ENCODE measurements around the gene AUTS2.

AUTS2 gene

GRCh38 chr7:70406186-70406949, 808.1 kb downstream of the AUTS2 start:
- H3K9me3 ChIP-seq: no peaks in the 10 kb centered on the region
- TF ChIP-seq, protein P1, sequence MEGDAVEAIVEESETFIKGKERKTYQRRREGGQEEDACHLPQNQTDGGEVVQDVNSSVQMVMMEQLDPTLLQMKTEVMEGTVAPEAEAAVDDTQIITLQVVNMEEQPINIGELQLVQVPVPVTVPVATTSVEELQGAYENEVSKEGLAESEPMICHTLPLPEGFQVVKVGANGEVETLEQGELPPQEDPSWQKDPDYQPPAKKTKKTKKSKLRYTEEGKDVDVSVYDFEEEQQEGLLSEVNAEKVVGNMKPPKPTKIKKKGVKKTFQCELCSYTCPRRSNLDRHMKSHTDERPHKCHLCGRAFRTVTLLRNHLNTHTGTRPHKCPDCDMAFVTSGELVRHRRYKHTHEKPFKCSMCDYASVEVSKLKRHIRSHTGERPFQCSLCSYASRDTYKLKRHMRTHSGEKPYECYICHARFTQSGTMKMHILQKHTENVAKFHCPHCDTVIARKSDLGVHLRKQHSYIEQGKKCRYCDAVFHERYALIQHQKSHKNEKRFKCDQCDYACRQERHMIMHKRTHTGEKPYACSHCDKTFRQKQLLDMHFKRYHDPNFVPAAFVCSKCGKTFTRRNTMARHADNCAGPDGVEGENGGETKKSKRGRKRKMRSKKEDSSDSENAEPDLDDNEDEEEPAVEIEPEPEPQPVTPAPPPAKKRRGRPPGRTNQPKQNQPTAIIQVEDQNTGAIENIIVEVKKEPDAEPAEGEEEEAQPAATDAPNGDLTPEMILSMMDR (IDR thresholded peaks at IDR 0.05): no peak
- no peak overlapping the region for H3K27ac ChIP-seq
- H3K36me3 ChIP-seq: no peaks in the 10 kb centered on the region
- H3K4me3 ChIP-seq (ENCODE audit: low read depth in 1 of 2, low read length in 1 of 2): no peak overlapping the region
- H3K4me1 ChIP-seq (ENCODE audit: control insufficient read depth in 1 of 2, insufficient read depth in 1 of 2, low read depth in 1 of 2, low read length in 1 of 2): no peaks in the 10 kb centered on the region
- no peaks in the 10 kb centered on the region for H3K27me3 ChIP-seq

GRCh38 chr7:70406950-70407209, 808.6 kb downstream of the AUTS2 start:
- Histone ChIP-seq H3K36me3 (no peaks in the 10 kb centered on the region), H3K4me1 (ENCODE audit: control insufficient read depth in 1 of 2, insufficient read depth in 1 of 2, low read depth in 1 of 2, low read length in 1 of 2) (no peaks in the 10 kb centered on the region), H3K27me3 (no peaks in the 10 kb centered on the region), H3K27ac (no peak overlapping the region), H3K4me3 (ENCODE audit: low read depth in 1 of 2, low read length in 1 of 2) (no peak overlapping the region), H3K9me3 (no peaks in the 10 kb centered on the region)
- TF ChIP-seq, protein P1 (IDR thresholded peaks at IDR 0.05): no peak

DNA sequence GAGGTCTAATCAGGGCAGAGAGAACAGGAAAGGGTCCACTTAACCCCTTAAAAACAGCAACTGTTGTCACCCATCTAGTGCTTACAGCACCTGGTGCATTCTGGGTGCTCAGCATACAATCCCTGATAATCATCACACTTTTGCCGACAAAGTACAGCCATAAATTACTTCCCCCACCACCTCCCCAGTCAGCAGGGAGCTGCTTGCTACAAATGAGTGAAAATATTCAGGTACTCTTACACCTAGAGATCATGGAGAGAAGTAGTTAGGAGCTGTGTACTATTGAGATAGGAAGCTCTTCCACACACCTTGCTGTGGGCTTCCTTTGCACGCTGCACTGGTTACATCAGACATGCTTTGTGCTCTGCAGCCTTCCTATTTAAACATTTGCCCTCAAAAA, 810.2 kb downstream of the AUTS2 start:
- Histone ChIP-seq H3K27me3 (no peaks in the 10 kb centered on the region), H3K4me1 (ENCODE audit: control insufficient read depth in 1 of 2, insufficient read depth in 1 of 2, low read depth in 1 of 2, low read length in 1 of 2) (no peaks in the 10 kb centered on the region), H3K4me3 (ENCODE audit: low read depth in 1 of 2, low read length in 1 of 2) (no peak overlapping the region), H3K9me3 (no peaks in the 10 kb centered on the region), H3K36me3 (no peaks in the 10 kb centered on the region), H3K27ac (no peak overlapping the region)
- TF ChIP-seq, protein P1 (IDR thresholded peaks at IDR 0.05): no peak

DNA sequence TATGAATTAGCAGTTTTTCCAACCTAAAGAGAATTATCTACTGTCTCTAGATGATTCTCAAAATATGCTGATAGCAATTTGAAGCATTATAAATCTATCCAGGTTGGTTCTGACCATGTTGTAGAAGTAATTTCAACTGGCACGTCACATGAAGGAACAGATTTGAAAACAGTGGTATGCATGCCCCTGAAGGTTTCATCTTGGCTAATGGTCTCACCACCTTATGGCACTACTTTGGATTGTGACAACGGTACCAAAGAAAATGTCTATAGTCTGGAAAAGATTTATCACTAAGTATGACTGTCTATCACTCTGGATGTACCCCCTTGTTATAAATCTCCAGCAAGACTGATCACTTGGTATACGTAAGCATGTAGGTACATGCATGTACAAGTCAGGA, 810.6 kb downstream of the AUTS2 start:
- TF ChIP-seq, protein P1 (IDR thresholded peaks at IDR 0.05): no peak
- H3K9me3 ChIP-seq: no peaks in the 10 kb centered on the region
- H3K27me3 ChIP-seq: no peaks in the 10 kb centered on the region
- no peaks in the 10 kb centered on the region for H3K36me3 ChIP-seq
- H3K4me1 ChIP-seq (ENCODE audit: control insufficient read depth in 1 of 2, insufficient read depth in 1 of 2, low read depth in 1 of 2, low read length in 1 of 2): no peaks in the 10 kb centered on the region
- no peak overlapping the region for H3K4me3 ChIP-seq (ENCODE audit: low read depth in 1 of 2, low read length in 1 of 2)
- no peak overlapping the region for H3K27ac ChIP-seq

- H3K27me3 ChIP-seq: no peaks in the 10 kb centered on the region
- TF ChIP-seq, protein P1 (IDR thresholded peaks at IDR 0.05): no peak
- H3K27ac ChIP-seq: no peak overlapping the region
- H3K4me1 ChIP-seq (ENCODE audit: control insufficient read depth in 1 of 2, insufficient read depth in 1 of 2, low read depth in 1 of 2, low read length in 1 of 2): no peaks in the 10 kb centered on the region
- H3K36me3 ChIP-seq: no peaks in the 10 kb centered on the region
- no peak overlapping the region for H3K4me3 ChIP-seq (ENCODE audit: low read depth in 1 of 2, low read length in 1 of 2)
- no peaks in the 10 kb centered on the region for H3K9me3 ChIP-seq
Observed at GRCh38 chr7:70410134-70410750, 812.0 kb downstream of the AUTS2 start.

All from neutrophil (primary cell).